ENCODE results near the gene SYNGR3. TPM values are rescaled to one million over a fixed set of nuclear protein-coding genes. Genes with fewer than 3 reads are reported as not detected.

The SYNGR3 gene
- total and polyA plus RNA-seq, 11 donors = 0.19 to 2.7 (median 0.86) TPM

DNA sequence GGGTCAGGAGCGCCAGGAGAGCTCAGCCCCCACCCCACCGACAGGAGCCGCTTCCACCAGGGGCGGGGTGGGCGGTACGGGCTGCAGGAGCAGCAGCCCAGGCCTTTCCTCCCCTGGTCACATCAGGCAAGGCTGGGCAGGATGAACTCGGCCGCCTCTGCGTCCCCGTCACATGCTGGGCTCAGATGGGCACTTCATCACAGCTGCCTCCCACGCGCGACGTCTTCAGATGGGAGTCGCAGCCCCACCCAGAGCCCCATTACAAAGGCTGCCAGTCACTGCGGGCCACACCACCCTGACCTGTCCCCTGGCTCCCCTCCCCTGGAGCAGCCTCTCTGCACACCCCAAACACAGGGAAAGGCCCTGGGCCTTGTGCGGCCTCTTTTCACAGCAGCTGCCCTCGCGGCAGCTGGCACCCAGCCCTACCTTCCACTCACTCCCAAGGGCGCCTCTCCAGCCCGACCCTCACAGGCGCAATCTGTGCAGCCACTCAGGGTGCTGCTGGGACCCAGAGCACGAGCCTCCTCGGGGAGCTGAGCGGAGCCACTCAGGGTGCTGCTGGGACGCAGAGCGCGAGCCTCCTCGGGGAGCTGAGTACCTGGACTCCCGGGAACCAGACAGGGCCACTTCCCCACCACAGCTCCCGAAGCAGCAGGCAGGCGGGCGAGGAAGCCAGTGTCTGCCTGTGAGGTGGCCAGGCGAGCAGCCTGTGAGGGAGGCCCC lies 15.2 kb downstream of the SYNGR3 start:
- 72 to 82% (median 76%) methylated on average over 15 to 34 of the region's 34 CpGs for WGBS, 4 donors
- H3K36me3 ChIP-seq = peaks cover 0 to 36% (median 31%) of the 10 kb centered on the region in 9 donors
- intact Hi-C loops (cut with DNase I) = loop anchor here in 2 of 10 donors (10.0 kb wide), 2 partner anchors 150 to 500 kb away; partner anchors contain the start of gene TRAF7 (in 1 of the 2)
- DNase-seq = no peak
- no peak overlapping the region for H3K4me3 ChIP-seq
- no peaks in the 10 kb centered on the region for H3K9me3 ChIP-seq
- no peak for ATAC-seq
- TF ChIP-seq POLR2A (IDR thresholded peaks at IDR 0.05) = no peak
- TF ChIP-seq, protein P1, sequence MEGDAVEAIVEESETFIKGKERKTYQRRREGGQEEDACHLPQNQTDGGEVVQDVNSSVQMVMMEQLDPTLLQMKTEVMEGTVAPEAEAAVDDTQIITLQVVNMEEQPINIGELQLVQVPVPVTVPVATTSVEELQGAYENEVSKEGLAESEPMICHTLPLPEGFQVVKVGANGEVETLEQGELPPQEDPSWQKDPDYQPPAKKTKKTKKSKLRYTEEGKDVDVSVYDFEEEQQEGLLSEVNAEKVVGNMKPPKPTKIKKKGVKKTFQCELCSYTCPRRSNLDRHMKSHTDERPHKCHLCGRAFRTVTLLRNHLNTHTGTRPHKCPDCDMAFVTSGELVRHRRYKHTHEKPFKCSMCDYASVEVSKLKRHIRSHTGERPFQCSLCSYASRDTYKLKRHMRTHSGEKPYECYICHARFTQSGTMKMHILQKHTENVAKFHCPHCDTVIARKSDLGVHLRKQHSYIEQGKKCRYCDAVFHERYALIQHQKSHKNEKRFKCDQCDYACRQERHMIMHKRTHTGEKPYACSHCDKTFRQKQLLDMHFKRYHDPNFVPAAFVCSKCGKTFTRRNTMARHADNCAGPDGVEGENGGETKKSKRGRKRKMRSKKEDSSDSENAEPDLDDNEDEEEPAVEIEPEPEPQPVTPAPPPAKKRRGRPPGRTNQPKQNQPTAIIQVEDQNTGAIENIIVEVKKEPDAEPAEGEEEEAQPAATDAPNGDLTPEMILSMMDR (IDR thresholded peaks at IDR 0.05) = no peak
- H3K4me1 ChIP-seq = peaks cover 17 to 65% (median 45%) of the 10 kb centered on the region in 12 donors
- H3K27me3 ChIP-seq = no peaks in the 10 kb centered on the region
- H3K27ac ChIP-seq = no peak overlapping the region

DNA sequence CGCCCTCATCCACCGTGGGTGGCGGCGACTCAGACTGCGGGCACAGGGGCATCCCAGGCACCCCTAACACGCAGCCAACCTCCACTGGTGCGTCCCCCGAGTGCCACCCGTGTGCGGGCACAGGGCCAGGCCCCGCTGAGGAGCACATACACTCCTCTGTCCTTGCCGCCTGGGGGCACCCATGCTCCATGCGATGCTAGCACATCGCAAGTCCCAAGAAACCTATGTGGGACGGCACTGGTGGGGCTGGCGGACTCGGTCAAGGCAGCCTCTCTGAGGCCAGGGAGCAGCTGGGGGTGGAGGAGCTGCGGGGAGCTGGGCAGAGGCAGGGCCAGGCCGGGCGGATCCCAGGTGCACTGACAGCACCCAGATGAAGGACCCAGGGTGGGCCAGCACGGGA lies 15.9 kb downstream of the SYNGR3 start:
- Histone ChIP-seq H3K9me3 (no peaks in the 10 kb centered on the region), H3K4me3 (no peak overlapping the region), H3K27ac (no peak overlapping the region), H3K4me1 (peaks cover 20 to 72% (median 52%) of the 10 kb centered on the region in 12 donors), H3K36me3 (peaks cover 0 to 29% (median 24%) of the 10 kb centered on the region in 9 donors), H3K27me3 (no peaks in the 10 kb centered on the region)
- WGBS, 4 donors = 60 to 85% (median 81%) methylated on average over 13 to 21 of the region's 21 CpGs
- ATAC-seq (no peak), DNase-seq (no peak)
- intact Hi-C loops (cut with DNase I) = loop anchor here in 2 of 10 donors (10.0 kb wide), 2 partner anchors 149 to 499 kb away; partner anchors contain the start of gene TRAF7 (in 1 of the 2)
- no peak for TF ChIP-seq POLR2A (IDR thresholded peaks at IDR 0.05)
- TF ChIP-seq, protein P1 (IDR thresholded peaks at IDR 0.05) = no peak

DNA sequence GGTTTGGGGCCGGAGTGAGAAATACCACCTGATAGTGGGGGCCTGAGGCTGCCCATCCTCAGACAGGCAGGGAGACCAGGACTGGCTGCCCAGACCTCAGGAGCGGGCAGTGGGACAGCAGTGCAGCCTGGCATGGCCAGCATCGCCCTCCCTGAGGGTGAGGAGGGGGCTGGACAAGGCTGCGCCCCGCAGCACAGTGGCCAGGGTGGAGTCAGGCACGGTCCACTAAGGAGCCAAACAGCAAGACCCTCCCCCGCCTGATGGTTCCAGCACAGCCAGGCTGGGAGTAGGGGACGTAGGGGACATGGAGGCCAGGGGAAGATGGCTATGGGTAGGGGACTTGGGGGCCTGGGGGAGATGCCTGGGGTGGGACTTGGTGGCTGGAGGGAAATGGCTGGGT lies 16.5 kb downstream of the SYNGR3 start:
- no peak overlapping the region for H3K27ac ChIP-seq
- no peak for DNase-seq
- WGBS, 4 donors = 89 to 94% (median 91%) methylated on average over 8 of the region's 8 CpGs
- no peak for ATAC-seq
- no peak overlapping the region for H3K4me3 ChIP-seq
- TF ChIP-seq POLR2A (IDR thresholded peaks at IDR 0.05) = no peak
- TF ChIP-seq, protein P1 (IDR thresholded peaks at IDR 0.05) = no peak
- no peaks in the 10 kb centered on the region for H3K9me3 ChIP-seq
- intact Hi-C loops (cut with DNase I) = loop anchor here in 2 of 10 donors (10.0 kb wide), 2 partner anchors 148 to 498 kb away; partner anchors contain the start of gene TRAF7 (in 1 of the 2)
- H3K27me3 ChIP-seq = no peaks in the 10 kb centered on the region
- H3K36me3 ChIP-seq = peaks cover 0 to 23% (median 18%) of the 10 kb centered on the region in 9 donors
- peaks cover 20 to 73% (median 52%) of the 10 kb centered on the region in 12 donors for H3K4me1 ChIP-seq

DNA sequence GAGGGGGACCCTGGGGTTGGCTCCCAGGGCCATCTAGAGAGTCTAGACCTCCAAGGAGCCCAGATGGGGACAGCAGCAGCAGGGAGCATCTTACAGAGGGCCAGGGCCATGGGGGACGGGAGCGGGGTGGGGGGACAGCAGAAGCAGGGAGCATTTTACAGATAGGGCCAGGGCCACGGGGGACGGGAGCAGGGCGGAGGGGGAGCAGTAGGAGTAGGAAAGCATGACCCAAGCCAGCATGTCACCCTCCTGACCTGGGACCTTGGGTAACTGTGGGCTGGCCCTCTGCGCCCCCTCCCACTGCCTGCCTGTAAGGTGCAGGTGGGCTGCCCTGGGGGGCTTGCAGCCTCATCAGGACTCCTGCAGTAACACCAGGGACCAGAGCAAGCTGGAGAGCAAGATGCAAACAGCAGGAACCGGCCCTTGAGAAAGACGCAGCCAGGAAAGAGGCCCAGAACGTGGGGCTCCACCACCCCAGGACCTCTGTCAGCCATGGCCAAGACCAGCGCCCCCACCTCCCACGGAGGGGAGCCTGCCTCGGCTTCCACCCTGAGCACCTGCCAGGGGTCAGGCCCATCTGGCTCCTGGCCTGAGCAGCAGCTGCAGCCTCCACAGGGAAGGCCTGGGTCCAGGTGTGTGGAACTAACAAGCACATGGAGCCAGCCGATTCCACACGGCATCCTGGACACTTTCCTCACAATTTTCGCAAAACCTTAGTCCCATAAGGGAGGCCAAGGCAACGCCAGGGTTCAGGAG lies 17.5 kb downstream of the SYNGR3 start:
- ATAC-seq = no peak
- no peak overlapping the region for H3K27ac ChIP-seq
- TF ChIP-seq POLR2A (IDR thresholded peaks at IDR 0.05) = no peak
- TF ChIP-seq, protein P1 (IDR thresholded peaks at IDR 0.05) = no peak
- DNase-seq = peak in 1 of 5 donors; percentile 26
- H3K4me1 ChIP-seq = peaks cover 20 to 73% (median 52%) of the 10 kb centered on the region in 12 donors
- H3K36me3 ChIP-seq = peaks cover 0 to 13% (median 8%) of the 10 kb centered on the region in 9 donors
- intact Hi-C loops (cut with DNase I) = loop anchor here in 2 of 10 donors (10.0 kb wide), 2 partner anchors 148 to 498 kb away; partner anchors contain the start of gene TRAF7 (in 1 of the 2)
- WGBS, 4 donors = 78 to 81% (median 81%) methylated on average over 15 to 16 of the region's 16 CpGs
- H3K9me3 ChIP-seq = no peaks in the 10 kb centered on the region
- H3K27me3 ChIP-seq = no peaks in the 10 kb centered on the region
- peak overlapping the region in 4 of 12 donors; percentile 97 to 100 (median 98) for H3K4me3 ChIP-seq
